ENCODE data around the gene RIC3.

Gene RIC3

GRCh38 chr11:8204025-8204424 is 35.2 kb upstream of the RIC3 start:
- no peak for TF ChIP-seq CTCF (IDR thresholded peaks at IDR 0.05; ENCODE audit: insufficient read depth, low read length, missing control alignments)
- DNase-seq (ENCODE audit: low read depth, low spot score), result no peak
- CTCF ChIA-PET, result interaction anchor here (0.9 to 2.4 kb wide), 5 partner anchors 11 to 363 kb away, joined by 3 to 12 read pairs (median 6); no protein-coding TSS in a partner anchor
- no peak overlapping the region for H3K4me3 ChIP-seq (ENCODE audit: low read depth, low read length)
- POLR2A ChIA-PET, result no interaction called here

- DNase-seq (ENCODE audit: low read depth, low spot score), result no peak
- TF ChIP-seq CTCF (IDR thresholded peaks at IDR 0.05; ENCODE audit: insufficient read depth, low read length, missing control alignments), result no peak
- CTCF ChIA-PET, result interaction anchor here (0.9 to 2.7 kb wide), 7 partner anchors 9 to 364 kb away, joined by 3 to 12 read pairs (median 6); partner anchors contain the start of gene LMO1
- no peak overlapping the region for H3K4me3 ChIP-seq (ENCODE audit: low read depth, low read length)
- POLR2A ChIA-PET, result no interaction called here
These were observed 34.5 kb upstream of the RIC3 start for GRCh38 chr11:8203414-8203715.

- no peak overlapping the region for H3K4me3 ChIP-seq (ENCODE audit: low read depth, low read length)
- CTCF ChIA-PET, result interaction anchor here (0.9 to 2.7 kb wide), 7 partner anchors 9 to 364 kb away, joined by 3 to 12 read pairs (median 10); partner anchors contain the start of gene LMO1
- no peak for DNase-seq (ENCODE audit: low read depth, low spot score)
- POLR2A ChIA-PET, result no interaction called here
- no peak for TF ChIP-seq CTCF (IDR thresholded peaks at IDR 0.05; ENCODE audit: insufficient read depth, low read length, missing control alignments)
These were observed 33.9 kb upstream of the RIC3 start for GRCh38 chr11:8202516-8203413.

- ChIA-PET CTCF (interaction anchor here (0.7 to 2.7 kb wide), 7 partner anchors 8 to 365 kb away, joined by 3 to 12 read pairs (median 10); no protein-coding TSS in a partner anchor), POLR2A (no interaction called here)
- no peak for TF ChIP-seq CTCF (IDR thresholded peaks at IDR 0.05; ENCODE audit: insufficient read depth, low read length, missing control alignments)
- DNase-seq (ENCODE audit: low read depth, low spot score), result no peak
- H3K4me3 ChIP-seq (ENCODE audit: low read depth, low read length), result no peak overlapping the region
These were observed 33.0 kb upstream of the RIC3 start for GRCh38 chr11:8201644-8202365.

- ChIA-PET POLR2A (no interaction called here), CTCF (interaction anchor here (0.8 to 0.9 kb wide), 2 partner anchors 9 to 367 kb away, joined by 3 read pairs; no protein-coding TSS in a partner anchor)
- H3K4me3 ChIP-seq (ENCODE audit: low read depth, low read length), result no peak overlapping the region
- no peak for TF ChIP-seq CTCF (IDR thresholded peaks at IDR 0.05; ENCODE audit: insufficient read depth, low read length, missing control alignments)
- no peak for DNase-seq (ENCODE audit: low read depth, low spot score)
These were observed 30.9 kb upstream of the RIC3 start for GRCh38 chr11:8199676-8200075.

- POLR2A ChIA-PET, result no interaction called here
- CTCF ChIA-PET, result interaction anchor here (0.9 to 4.8 kb wide), 9 partner anchors 10 to 370 kb away, joined by 3 to 106 read pairs (median 5); partner anchors contain the start of gene LMO1
- no peak for TF ChIP-seq CTCF (IDR thresholded peaks at IDR 0.05; ENCODE audit: insufficient read depth, low read length, missing control alignments)
- no peak for DNase-seq (ENCODE audit: low read depth, low spot score)
- H3K4me3 ChIP-seq (ENCODE audit: low read depth, low read length), result no peak overlapping the region
These were observed 27.9 kb upstream of the RIC3 start for GRCh38 chr11:8196749-8197148.
